BE2C (cell line): ENCODE results near the gene VRK1.

Source experiments
- DNase-seq: peaks from one replicate; pipeline ENCODE4 v3.0.0-alpha.2; 2020
- H3K27me3 ChIP-seq: fragments of 250-450 bp; sonication (Bioruptor Pico); 2 replicates; pipeline ENCODE4 v1.5.1; 2020; ENCODE audit warnings: mild to moderate bottlenecking
- H3K36me3 ChIP-seq: fragments of 250-450 bp; sonication (Bioruptor Pico); 2 replicates; pipeline ENCODE4 v1.5.1; 2020; ENCODE audit warnings: mild to moderate bottlenecking
- H3K4me1 ChIP-seq: fragments of 250-450 bp; sonication (Bioruptor Pico); 2 replicates; pipeline ENCODE4 v1.5.1; 2020
- H3K4me3 ChIP-seq: 2 replicates; pipeline ENCODE4 v1.5.1; 2011; ENCODE audit warnings: low read depth, low read length
- H3K9me3 ChIP-seq: fragments of 250-450 bp; sonication (Bioruptor Pico); 2 replicates; pipeline ENCODE4 v1.5.1; 2020
- TF ChIP-seq, protein P1 (sequence below): IDR thresholded peaks from 2 replicates; pipeline ENCODE4 v1.5.1; 2012; ENCODE audit warnings: mild to moderate bottlenecking, low read depth, low read length

VRK1 gene

DNA sequence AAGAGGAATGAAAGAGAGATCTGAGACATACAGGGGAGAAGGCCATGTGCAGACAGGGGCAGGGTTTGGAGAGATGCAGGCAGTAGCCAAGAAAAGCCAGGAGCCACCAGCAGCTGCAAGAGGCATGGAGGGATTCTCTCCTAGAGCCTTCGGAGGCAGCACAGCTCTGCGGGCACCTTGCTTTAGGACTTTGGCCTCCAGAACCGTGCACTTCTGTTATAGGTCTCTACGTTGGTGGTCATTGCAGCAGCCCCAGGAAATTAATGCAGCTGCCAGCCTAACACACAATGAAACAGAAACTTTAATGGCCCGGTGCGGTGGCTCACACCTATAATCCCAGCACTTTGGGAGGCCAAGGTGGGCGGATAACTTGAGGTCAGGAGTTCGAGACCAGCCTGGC lies 14.7 kb upstream of the VRK1 start:
- no peak for DNase-seq
- H3K36me3 ChIP-seq, result no peaks in the 10 kb centered on the region
- no peaks in the 10 kb centered on the region for H3K27me3 ChIP-seq
- H3K4me3 ChIP-seq, result no peak overlapping the region
- H3K9me3 ChIP-seq, result no peaks in the 10 kb centered on the region
- no peaks in the 10 kb centered on the region for H3K4me1 ChIP-seq
- TF ChIP-seq, protein P1, sequence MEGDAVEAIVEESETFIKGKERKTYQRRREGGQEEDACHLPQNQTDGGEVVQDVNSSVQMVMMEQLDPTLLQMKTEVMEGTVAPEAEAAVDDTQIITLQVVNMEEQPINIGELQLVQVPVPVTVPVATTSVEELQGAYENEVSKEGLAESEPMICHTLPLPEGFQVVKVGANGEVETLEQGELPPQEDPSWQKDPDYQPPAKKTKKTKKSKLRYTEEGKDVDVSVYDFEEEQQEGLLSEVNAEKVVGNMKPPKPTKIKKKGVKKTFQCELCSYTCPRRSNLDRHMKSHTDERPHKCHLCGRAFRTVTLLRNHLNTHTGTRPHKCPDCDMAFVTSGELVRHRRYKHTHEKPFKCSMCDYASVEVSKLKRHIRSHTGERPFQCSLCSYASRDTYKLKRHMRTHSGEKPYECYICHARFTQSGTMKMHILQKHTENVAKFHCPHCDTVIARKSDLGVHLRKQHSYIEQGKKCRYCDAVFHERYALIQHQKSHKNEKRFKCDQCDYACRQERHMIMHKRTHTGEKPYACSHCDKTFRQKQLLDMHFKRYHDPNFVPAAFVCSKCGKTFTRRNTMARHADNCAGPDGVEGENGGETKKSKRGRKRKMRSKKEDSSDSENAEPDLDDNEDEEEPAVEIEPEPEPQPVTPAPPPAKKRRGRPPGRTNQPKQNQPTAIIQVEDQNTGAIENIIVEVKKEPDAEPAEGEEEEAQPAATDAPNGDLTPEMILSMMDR, result no peak

- no peaks in the 10 kb centered on the region for H3K27me3 ChIP-seq
- H3K4me1 ChIP-seq, result no peaks in the 10 kb centered on the region
- no peaks in the 10 kb centered on the region for H3K9me3 ChIP-seq
- H3K36me3 ChIP-seq, result no peaks in the 10 kb centered on the region
- TF ChIP-seq, protein P1, result no peak
- DNase-seq, result no peak
- H3K4me3 ChIP-seq, result no peak overlapping the region
Observed at GRCh38 chr14:96783043-96783914, 13.9 kb upstream of the VRK1 start.

- Histone ChIP-seq H3K4me3 (no peak overlapping the region), H3K36me3 (no peaks in the 10 kb centered on the region), H3K4me1 (no peaks in the 10 kb centered on the region), H3K9me3 (no peaks in the 10 kb centered on the region), H3K27me3 (no peaks in the 10 kb centered on the region)
- no peak for DNase-seq
- TF ChIP-seq, protein P1, result no peak
Observed at GRCh38 chr14:96783915-96784224, 13.3 kb upstream of the VRK1 start.

DNA sequence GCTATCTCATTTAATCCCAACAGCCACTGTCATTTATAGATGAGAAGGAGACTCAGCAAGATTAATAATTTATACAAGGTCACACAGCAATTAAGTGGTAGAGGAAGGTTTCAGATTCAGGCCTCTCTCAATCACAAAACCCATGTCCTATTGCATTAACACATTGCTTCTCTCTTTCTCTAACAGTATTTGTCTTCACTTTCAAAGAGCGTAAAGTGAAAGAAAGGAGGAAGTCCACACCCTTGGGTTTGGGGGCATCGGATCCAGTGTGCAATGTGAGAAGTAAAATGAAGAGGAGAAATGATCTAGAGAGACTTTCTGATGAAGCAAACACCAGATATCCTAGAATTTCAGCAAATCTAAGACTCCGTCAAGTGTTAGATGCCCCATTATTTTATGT lies 7.0 kb upstream of the VRK1 start:
- Histone ChIP-seq H3K36me3 (no peaks in the 10 kb centered on the region), H3K27me3 (no peaks in the 10 kb centered on the region), H3K9me3 (no peaks in the 10 kb centered on the region; the same call in 1 of the 2 replicates), H3K4me1 (no peaks in the 10 kb centered on the region), H3K4me3 (no peak overlapping the region)
- TF ChIP-seq, protein P1, result no peak
- DNase-seq, result no peak

GRCh38 chr14:96790706-96791105 lies 6.5 kb upstream of the VRK1 start:
- H3K27me3 ChIP-seq, result no peaks in the 10 kb centered on the region
- no peaks in the 10 kb centered on the region for H3K36me3 ChIP-seq
- H3K9me3 ChIP-seq, result no peaks in the 10 kb centered on the region; the same call in 1 of the 2 replicates
- TF ChIP-seq, protein P1, result no peak
- H3K4me3 ChIP-seq, result no peak overlapping the region
- no peak for DNase-seq
- no peaks in the 10 kb centered on the region for H3K4me1 ChIP-seq

DNA sequence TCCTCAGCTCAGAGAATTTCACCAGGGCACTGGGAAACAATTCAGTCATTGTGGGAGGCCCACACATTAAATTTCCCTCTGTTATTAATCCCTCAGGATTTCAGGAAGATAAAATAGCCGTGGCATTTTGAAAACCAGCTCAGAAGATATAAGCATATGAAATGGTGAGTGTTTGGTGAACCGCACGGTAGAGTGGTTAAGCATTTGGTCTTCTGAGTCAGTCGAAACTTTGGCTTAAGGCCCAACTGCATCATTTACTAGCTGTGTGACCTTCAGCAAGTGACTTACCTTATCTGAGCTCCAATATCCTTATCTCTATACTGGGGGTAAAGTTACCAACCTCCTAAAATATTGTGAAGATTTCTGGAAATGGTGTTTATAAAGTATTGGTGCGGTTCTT lies 5.2 kb upstream of the VRK1 start:
- Histone ChIP-seq H3K4me1 (no peaks in the 10 kb centered on the region), H3K27me3 (no peaks in the 10 kb centered on the region), H3K4me3 (no peak overlapping the region), H3K36me3 (no peaks in the 10 kb centered on the region), H3K9me3 (no peaks in the 10 kb centered on the region; the same call in 1 of the 2 replicates)
- TF ChIP-seq, protein P1, result no peak
- no peak for DNase-seq
